NCI-H2227 (cell line): ENCODE measurements around the gene FFAR3.
A peak's percentile ranks its signal among the peaks of the same experiment; 100 is the strongest.
"Not testable (repeated sequence)": the region's sequence is repeated elsewhere in the genome, so short reads cannot be mapped to it uniquely, and the experiment has no call there.

Source experiments
- DNase-seq: peaks from one replicate; lab custom pipeline; 2025; ENCODE audit not compliant: unreplicated experiment; lab: John Stamatoyannopoulos, UW

FFAR3 gene

GRCh38 chr19:35373492-35373891 lies 15.2 kb downstream of the FFAR3 start:
- DNase-seq = no peak

GRCh38 chr19:35374031-35374430 lies 15.8 kb downstream of the FFAR3 start:
- not testable (repeated sequence) for DNase-seq

GRCh38 chr19:35375505-35376307 lies 17.4 kb downstream of the FFAR3 start:
- DNase-seq = no peak

DNA sequence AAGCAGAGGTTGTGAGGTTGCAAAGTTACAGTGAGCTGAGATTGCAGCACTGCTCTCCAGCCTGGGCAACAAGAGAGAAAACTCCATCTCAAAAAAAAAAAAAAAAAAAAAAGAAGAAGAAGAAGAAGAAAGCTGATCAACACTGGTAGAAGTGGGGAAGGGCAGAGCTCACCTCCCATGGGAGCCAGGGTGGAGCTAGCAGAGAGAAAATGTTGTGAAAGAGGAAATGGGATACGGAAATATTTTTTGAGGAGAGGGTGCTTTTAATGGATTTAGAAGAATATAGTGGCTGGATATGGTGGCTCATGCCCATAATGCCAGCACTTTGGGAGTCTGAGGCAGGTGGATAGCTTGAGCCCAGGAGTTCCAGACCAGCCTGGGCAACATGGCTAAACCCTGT lies 19.4 kb downstream of the FFAR3 start:
- DNase-seq = no peak

DNA sequence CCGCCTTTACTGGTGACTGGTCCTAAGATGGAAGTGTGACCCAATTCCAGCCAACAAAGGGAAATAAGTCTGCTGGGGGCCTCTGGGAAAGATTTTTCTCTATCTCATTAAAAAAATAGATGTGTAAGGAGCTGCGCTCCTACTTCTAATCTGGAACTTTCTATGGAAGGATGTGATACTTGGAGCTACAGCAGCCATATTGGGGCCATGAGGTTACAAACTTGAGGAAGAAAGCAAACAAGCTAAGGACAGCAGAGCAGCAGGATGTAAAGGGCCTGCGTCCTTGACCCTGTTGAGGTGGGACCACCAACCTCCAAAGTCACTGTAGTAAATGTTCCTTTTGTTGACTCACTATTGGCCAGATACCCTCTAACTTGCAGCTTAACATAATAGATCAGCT lies 20.1 kb downstream of the FFAR3 start:
- DNase-seq = no peak

DNA sequence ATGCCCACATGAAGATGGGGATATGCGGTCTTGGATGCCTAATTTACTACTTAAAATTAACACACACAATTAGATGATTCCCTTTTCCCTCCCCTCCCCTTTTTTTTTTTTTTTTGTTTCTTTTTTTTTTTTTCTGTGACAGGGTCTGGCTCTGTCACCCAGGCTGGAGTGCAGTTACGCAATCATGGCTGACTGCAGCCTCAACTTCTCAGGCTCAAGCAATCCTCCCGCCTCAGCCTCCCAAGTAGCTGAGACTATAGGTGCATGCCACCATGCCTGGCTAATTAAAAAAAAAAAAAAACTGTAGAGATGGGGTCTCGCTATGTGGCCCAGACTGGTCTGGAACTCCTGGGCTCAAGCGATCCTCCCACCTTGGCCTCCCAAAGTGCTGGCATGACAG lies 21.3 kb downstream of the FFAR3 start:
- DNase-seq = not testable (repeated sequence)

- DNase-seq = no peak
These were observed 21.7 kb downstream of the FFAR3 start for GRCh38 chr19:35379992-35380391.

GRCh38 chr19:35380450-35381124 lies 22.3 kb downstream of the FFAR3 start:
- DNase-seq = no peak

DNA sequence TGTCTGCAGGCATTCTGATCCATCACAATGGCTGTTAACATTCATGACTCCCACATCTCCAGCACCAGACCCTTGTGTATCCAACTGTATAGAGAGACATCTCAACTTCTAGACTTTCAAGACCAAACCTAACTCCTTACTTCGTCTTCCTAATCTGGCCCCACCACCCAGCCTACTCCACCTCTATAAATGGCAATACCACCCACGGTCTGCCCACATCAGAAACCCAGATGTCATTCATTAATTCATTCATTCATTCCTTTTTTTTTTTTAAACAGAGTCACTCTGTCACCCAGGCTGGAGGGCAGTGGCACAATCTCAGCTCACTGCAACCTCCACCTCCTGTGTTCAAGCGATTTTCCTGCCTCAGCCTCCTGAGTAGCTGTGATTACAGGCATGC lies 23.1 kb downstream of the FFAR3 start:
- DNase-seq = no peak

DNA sequence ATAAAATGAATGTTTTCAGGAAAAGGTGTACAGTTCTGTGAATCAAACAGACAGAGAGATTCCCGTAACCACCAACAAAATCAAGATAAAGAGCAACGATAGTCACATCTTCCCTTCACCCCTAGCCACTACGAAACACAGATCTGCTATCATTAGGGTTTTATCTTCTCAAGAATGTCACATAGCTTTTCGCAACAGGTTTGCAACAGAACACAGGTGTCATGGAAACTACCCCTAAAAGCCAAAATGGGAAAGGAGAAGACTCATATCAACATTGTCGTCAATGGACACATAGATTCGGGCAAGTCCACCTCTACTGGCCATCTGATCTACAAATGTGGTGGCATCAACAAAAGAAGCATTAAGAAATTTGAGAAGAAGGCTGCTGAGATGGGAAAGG lies 23.7 kb downstream of the FFAR3 start:
- DNase-seq = no peak

- DNase-seq = no peak
These were observed 25.3 kb downstream of the FFAR3 start for GRCh38 chr19:35383536-35383935.

GRCh38 chr19:35388277-35389054 lies 30.2 kb downstream of the FFAR3 start:
- no peak for DNase-seq

DNA sequence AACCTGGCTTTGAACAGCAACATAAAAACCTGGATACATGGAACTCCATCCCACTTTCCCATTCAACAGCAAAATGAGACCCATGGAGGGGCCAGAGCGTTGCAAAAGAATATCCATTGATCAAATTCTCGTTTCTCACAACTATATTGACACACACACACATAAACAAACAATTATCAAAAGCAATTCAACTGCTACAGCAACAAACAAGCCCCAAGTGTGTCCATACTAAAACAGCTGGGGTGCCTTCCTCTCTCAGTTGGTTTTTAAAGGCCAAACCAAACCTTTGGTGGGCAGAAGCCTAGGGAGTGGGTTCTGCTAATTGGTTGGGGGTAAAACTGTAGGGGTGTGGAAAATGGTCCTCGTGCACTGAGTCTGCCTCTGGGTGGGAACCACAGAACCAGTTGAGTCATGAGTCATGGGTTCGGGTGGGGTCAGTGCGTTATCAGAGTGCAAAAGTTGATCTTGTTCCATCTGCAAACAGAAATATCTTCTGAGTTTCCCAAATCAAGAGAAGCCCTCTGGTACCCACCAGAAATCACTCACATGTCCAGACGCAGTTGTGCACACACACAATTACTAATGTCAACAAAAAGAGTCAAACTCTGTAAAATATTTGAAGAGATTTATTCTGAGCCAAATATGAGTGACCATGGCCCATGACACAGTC lies 31.1 kb downstream of the FFAR3 start:
- DNase-seq = no peak

GRCh38 chr19:35392742-35393715 lies 34.8 kb downstream of the FFAR3 start:
- DNase-seq = no peak

- DNase-seq = peak; percentile 85
These were observed 37.3 kb downstream of the FFAR3 start for GRCh38 chr19:35395382-35396199.

- DNase-seq = no peak
These were observed 38.1 kb downstream of the FFAR3 start for GRCh38 chr19:35396240-35396885.

DNA sequence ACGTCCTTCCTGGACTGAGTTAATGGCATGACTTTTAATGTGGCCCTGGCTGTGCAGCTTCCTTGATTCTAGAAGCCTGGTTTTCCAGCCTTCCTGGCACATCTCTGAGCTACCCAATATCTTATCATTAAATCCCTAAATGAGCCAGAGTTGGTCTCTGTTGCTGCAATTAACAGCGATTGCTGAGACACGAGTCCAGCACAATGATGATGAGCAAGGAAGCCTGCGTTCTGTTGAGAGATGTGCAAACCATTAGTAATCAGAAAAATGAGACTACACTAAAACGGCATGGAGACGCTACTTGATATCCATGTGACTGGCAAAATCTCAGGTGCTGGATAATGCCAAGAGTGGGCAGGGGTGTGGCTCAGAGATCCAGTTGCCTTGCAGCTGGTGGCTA lies 38.8 kb downstream of the FFAR3 start:
- no peak for DNase-seq

DNA sequence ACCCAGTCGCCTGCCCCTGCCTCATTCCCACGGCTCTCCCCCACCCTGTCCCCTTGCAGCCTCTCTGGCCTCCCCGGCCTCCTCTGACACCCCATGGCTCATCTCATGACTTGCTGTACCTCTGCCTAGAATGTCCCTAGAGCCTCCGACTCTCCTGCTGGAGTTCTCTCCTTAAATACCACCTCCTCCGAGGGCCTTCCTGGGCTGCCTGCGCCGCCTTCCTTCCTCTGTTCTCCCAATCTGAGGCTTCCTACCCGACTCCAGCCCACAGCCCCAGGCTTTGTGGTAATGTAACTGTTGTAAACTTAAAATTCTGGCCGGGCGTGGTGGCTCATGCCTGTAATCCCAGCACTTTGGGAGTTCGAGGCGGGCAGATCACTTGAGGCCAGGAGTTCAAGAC lies 40.3 kb downstream of the FFAR3 start:
- DNase-seq = no peak

DNA sequence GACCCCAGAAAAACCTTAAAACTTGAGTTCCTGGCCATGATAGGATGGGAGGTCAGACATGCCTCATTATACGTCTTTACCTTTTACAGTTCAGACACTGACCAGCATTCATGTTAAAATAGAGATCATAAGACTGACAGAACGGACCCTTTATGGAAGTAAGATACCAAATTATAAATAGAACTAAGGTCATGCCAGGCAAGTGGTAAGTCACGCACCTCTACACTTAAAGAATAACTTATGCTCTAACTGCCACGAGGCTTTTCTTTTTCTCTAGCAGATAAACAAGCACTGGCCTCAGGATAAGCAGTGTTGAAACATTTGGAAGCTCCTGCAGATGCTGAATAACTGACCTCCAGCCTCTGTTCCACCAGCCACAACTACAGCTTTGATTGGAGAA lies 41.0 kb downstream of the FFAR3 start:
- no peak for DNase-seq
